Coronary artery (tissue), 2 donors: ENCODE results near the gene ABCF3.

ENCODE experiments used
- DNase-seq: peaks from one replicate; pipeline ENCODE4 v3.0.0-alpha.2; 2017; ENCODE audit warnings: low spot score
- H3K27ac ChIP-seq, 2 donors: fragments of 200-600 bp; sonication (generic); one replicate each; pipeline ENCODE4 v1.5.1; 2016 to 2019
- H3K4me3 ChIP-seq: fragments of 200-600 bp; sonication (generic); 2 replicates; pipeline ENCODE4 v1.5.1; 2016; ENCODE audit warnings: mild to moderate bottlenecking, moderate library complexity
- TF ChIP-seq, protein P1 (sequence below): fragments of 200-600 bp; sonication (generic); IDR thresholded peaks from one replicate; pipeline ENCODE4 v1.5.1; 2019; ENCODE audit warnings: antibody characterized with exemption

The ABCF3 gene

DNA sequence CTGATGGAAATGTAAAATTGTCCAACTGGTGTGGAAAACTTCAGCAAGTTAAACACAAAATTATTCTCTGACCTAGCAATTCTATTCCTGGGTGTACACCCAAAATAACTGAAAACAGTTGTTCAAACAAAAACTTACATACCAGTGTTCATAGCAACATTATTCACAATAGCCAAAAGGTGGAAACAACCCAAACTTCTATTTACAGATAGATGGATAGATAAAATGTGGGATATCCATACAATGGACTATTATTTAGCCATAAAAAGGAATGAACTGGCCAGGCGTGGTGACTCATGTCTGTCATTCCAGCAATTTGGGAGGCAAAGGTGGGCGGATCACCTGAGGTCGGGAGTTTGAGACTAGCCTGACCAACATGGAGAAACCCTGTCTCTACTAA lies 36.5 kb downstream of the ABCF3 start:
- DNase-seq, result no peak
- TF ChIP-seq, protein P1, sequence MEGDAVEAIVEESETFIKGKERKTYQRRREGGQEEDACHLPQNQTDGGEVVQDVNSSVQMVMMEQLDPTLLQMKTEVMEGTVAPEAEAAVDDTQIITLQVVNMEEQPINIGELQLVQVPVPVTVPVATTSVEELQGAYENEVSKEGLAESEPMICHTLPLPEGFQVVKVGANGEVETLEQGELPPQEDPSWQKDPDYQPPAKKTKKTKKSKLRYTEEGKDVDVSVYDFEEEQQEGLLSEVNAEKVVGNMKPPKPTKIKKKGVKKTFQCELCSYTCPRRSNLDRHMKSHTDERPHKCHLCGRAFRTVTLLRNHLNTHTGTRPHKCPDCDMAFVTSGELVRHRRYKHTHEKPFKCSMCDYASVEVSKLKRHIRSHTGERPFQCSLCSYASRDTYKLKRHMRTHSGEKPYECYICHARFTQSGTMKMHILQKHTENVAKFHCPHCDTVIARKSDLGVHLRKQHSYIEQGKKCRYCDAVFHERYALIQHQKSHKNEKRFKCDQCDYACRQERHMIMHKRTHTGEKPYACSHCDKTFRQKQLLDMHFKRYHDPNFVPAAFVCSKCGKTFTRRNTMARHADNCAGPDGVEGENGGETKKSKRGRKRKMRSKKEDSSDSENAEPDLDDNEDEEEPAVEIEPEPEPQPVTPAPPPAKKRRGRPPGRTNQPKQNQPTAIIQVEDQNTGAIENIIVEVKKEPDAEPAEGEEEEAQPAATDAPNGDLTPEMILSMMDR, result no peak
- Histone ChIP-seq H3K4me3 (no peak overlapping the region), H3K27ac (no peak overlapping the region)

DNA sequence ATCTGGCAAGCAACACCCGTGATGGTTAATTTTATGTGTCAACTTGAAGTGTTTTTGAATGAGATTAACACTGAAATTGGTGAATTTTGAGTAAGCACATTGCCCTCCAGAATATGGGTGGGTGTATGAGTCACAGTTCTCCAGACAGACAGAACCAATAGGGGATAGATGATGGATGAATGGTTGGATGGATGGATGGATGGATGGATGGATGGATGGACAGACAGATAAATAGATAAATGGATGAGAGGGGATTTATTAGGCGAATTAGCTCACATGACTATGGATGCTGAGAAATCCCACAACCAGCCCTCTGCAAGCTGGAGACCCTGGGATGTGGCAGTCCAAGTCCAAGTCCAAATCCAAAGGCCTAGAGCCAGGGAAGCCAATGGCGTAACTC lies 37.9 kb downstream of the ABCF3 start:
- TF ChIP-seq, protein P1, result no peak
- no peak for DNase-seq
- no peak overlapping the region for H3K27ac ChIP-seq
- H3K4me3 ChIP-seq, result no peak overlapping the region

DNA sequence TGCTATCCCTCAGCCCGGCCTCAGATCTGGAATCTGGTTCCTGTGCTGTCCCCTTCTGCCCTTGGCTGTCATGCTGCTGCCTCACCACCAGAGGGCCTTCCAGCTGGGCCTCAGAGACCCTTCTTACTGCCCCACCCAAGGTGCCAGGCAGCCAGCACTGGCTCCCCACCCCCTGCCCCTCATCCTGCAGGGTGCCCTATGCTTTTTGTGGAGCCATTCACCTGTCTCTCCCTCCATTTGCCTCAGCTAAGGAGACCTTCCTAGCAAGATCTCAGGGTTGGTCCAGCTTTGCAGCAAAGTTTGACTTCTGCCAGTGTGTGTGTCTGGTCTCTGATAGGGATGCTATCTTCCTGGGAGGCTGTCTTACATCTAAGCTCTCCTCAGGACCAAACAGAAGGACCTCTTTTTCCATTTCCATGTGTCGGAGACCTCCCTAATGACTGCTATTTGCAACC lies 41.5 kb downstream of the ABCF3 start:
- TF ChIP-seq, protein P1, result peak; percentile 46
- no peak overlapping the region for H3K4me3 ChIP-seq
- no peak for DNase-seq
- H3K27ac ChIP-seq, result no peak overlapping the region

DNA sequence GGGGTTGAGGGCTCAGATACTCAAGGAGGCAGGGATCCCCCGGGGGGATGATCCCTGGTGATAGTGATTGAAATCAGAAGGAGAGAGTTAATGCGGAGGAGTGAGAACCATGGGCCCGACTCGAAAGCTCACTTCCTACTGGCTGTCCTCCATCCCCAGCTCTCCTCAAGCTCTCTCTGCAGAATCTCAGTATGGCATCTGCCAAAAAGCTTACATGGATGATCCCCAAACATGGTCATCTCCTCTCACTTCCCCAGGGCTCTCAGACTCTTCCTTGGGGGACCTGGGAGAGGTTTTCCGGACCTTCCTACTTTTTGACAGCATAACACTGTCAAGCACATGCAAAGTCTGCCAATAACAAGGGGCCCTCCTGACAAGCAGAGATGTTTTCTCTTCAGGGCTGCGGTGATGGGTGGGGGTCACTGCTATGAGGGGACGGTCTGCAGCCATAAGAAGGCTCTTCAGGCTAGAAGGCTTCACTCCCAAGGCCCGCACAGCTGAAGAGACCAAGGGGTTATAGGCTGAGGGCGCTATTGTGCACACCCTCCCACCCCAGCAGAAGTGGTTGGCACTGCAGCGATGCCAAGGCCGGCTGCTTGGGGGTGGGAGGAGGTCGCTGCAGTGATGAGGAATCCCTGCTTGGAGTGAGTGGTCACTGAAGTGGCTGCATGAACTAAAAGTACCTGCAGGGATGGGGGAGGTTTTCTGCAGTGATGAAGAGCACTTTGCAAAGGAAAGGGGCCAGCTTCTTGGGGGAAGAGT lies 42.6 kb downstream of the ABCF3 start:
- DNase-seq, result no peak
- peak overlapping the region; percentile 73 for H3K4me3 ChIP-seq
- TF ChIP-seq, protein P1, result no peak

DNA sequence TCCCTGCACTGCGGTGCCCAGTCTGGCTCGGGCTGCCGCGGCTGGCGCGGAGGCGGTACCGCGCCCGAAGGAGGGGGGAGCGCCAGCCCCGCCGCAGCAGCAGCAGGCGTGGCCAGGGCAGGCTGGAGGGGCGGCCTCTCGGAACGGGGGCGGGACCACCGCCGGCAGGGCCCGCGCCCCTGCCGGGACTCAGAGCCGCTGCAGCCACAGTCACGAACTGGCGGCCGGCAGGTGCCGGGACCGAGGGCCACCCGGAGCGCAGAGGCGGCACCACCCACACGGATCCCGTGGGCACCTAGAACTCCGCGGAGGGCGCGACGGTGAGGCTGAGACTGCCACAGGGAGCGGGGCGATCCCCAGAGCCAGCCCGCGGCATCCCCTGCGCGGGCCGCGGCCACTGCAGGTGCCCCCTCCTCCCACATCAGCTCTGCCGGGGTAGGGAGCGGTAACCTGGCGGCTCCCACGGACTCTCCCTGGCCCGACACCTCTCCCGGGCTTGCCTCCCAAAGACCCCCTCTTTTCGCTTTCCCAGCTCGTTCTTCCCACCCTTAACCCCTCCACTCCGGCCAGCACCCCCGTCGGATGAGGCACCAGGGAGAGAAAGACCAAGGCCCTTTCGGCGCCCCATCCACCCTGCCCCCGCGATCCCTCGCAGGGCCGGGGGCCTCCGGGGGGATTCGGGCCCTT lies 43.5 kb downstream of the ABCF3 start, which contains the start of gene VWA5B2:
TSS of gene VWA5B2 (plus strand) at position 192 of the 687 bp plus-strand sequence. CDS start 944 bp downstream, outside the sequence.
- Histone ChIP-seq H3K4me3 (peak within 1 kb of the TSS; percentile 73), H3K27ac (no peak within 1 kb of the TSS)
- no peak for DNase-seq
- TF ChIP-seq, protein P1, result no peak

More for the DNA sequence above, 42.6 kb downstream of the ABCF3 start:
- H3K27ac ChIP-seq, result no peak overlapping the region

DNA sequence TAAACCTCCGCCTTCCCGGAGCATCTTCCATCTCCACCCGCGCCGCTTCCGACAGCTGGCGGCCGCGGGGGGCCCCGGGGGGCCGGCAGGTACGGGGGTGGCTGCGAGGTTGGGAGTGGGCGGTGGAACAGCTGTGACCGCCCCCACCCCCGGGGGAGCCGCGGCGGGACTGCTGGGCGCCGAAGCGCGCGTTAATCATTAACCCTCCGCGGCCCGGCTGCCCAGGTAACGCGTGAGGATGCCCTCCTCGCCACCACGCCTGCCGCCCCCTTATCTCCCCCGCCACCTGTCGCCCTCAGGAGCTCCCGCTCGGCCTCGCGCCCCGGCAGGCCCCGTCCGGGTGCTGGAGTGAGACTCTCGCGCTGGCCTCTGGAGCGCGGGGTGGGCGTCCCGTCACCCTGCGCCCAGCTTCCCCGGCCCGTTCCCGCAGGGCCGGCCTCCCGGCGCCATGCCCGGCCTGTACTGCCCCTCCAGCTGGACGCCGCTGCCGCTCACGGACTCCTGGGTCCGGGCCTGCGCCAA lies 44.1 kb downstream of the ABCF3 start:
- DNase-seq, result no peak
- TF ChIP-seq, protein P1, result no peak
- no peak overlapping the region for H3K27ac ChIP-seq
- H3K4me3 ChIP-seq, result peak overlapping the region; percentile 73
